Left lung (tissue), 10 donors: Measurements from ENCODE around the gene RSAD1. TPM values are rescaled to one million over a fixed set of nuclear protein-coding genes. Genes with fewer than 3 reads are reported as not detected.
A peak's percentile ranks its signal among the peaks of the same experiment; 100 is the strongest.

Experiments used
- ATAC-seq: fragments of 200-7000 bp; cut with Tn5 transposase; one replicate; pipeline ENCODE4 v1.9.1; 2020; ENCODE audit warnings: moderate library complexity
- DNase-seq, 4 donors: peaks; one replicate each; pipeline ENCODE4 v3.0.0-alpha.2; 2013 to 2020
- H3K27ac ChIP-seq, 2 donors: fragments of 200-600 bp; sonication (generic) in 1 of 2; one replicate each; pipeline versions ENCODE4 v1.5.0 to v1.8.0; 2020 to 2021
- H3K27me3 ChIP-seq, 2 donors: fragments of 200-600 bp; sonication (generic) in 1 of 2; one replicate each; pipeline versions ENCODE4 v1.5.0 to v1.8.0; 2020 to 2021
- H3K36me3 ChIP-seq, 2 donors: fragments of 200-600 bp; sonication (generic) in 1 of 2; one replicate each; pipeline versions ENCODE4 v1.5.0 to v1.8.0; 2020 to 2021
- H3K4me1 ChIP-seq, 2 donors: fragments of 200-600 bp; one replicate each; pipeline ENCODE4 v1.8.0; 2021
- H3K4me3 ChIP-seq, 2 donors: fragments of 200-600 bp; sonication (generic) in 1 of 2; one replicate each; pipeline versions ENCODE4 v1.5.0 to v1.8.0; 2020 to 2021; ENCODE audit warnings: mild to moderate bottlenecking in 1 of 2
- H3K9me3 ChIP-seq, 2 donors: fragments of 200-600 bp; sonication (generic) in 1 of 2; one replicate each; pipeline versions ENCODE4 v1.5.0 to v1.8.0; 2020 to 2021
- intact Hi-C, 2 donors: fragments of 100-400 bp; cut with DNase I; formaldehyde crosslinking; loops; one replicate each; pipeline versions ENCODE4 v1.11.2 to v1.14.2; 2022
- polyA plus RNA-seq, 6 donors: library from polyadenylated mRNA; unstranded; fragments of 120-200 nt; gene quantifications; one replicate each; pipeline ENCODE4 v1.2.1, GENCODE V29; 2013; ENCODE audit not compliant: insufficient read length in 6 of 6
- total RNA-seq, 2 donors: library from RNA; stranded (reverse); fragmentation: NEBNext Ultra II Directional; extraction: Animal tissue kit (Norgen Biotek cat#: 25700); gene quantifications; one replicate each; pipeline ENCODE4 v1.2.1, GENCODE V29; 2021
- TF ChIP-seq, protein P1 (sequence below), 2 donors: fragments of 200-600 bp; sonication (generic) in 1 of 2; IDR thresholded peaks; one replicate each; pipeline versions ENCODE4 v1.5.0 to v1.8.0; 2021; ENCODE audit warnings: antibody characterized with exemption in 2 of 2
- donor health status: DM: no; HTN: yes; CAD: no.
- donor health status: DM: no; HTN: no; CAD: no.

RSAD1 gene
- total and polyA plus RNA-seq, 8 donors, result 28.5 to 61.5 (median 47.2) TPM

DNA sequence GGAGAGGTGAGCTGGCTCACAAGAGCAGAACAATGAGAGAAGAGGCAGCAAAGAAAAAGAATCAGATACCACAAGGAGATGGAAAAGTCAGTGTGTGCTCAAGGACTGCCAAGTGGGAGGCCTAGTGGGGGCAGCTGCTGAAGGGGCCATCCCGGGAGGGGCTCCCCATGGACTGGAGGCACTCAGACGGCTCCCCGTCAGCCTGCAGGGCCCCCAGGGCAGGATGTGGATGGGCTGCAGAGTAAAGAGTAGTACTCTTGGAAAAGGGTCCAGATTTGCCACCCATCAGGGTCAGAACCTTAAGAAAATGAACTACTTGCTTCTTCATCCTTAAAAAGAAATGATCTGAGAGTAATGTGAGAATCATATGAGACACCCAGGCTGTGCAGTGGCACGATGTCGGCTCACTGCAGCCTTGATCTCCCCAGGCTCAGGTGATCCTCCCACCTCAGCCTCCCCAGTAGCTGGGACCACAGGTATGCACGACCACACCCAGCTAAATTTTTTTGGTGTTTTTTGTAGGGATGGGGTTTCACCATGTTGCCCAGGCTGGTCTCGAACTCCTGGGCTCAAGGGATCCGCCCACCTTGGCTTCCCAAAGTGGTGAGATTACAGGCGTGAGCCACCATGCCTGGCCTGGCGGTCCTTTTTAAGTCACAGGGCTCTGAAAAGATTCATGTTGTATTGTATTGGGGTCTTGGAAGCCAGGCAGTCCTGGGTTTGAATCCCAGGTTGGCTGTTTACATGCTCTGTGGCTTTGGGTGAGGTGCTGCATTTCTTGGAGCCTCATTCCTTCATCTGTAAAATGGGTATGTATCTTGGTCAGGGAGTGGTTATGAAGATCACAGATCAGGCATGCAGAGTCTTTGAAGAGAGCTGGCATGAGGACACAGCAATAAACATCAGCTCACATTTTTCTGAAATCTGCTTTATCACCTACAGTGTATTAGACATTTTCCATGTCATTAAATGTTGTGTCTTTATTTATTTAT is 37.5 kb upstream of the RSAD1 start:
- no peaks in the 10 kb centered on the region for H3K27me3 ChIP-seq
- peaks cover 0 to 8% of the 10 kb centered on the region in 2 donors for H3K36me3 ChIP-seq
- peak overlapping the region; percentile 38 to 49 for H3K27ac ChIP-seq
- TF ChIP-seq, protein P1, sequence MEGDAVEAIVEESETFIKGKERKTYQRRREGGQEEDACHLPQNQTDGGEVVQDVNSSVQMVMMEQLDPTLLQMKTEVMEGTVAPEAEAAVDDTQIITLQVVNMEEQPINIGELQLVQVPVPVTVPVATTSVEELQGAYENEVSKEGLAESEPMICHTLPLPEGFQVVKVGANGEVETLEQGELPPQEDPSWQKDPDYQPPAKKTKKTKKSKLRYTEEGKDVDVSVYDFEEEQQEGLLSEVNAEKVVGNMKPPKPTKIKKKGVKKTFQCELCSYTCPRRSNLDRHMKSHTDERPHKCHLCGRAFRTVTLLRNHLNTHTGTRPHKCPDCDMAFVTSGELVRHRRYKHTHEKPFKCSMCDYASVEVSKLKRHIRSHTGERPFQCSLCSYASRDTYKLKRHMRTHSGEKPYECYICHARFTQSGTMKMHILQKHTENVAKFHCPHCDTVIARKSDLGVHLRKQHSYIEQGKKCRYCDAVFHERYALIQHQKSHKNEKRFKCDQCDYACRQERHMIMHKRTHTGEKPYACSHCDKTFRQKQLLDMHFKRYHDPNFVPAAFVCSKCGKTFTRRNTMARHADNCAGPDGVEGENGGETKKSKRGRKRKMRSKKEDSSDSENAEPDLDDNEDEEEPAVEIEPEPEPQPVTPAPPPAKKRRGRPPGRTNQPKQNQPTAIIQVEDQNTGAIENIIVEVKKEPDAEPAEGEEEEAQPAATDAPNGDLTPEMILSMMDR (IDR thresholded peaks at IDR 0.05), result no peak
- no peaks in the 10 kb centered on the region for H3K9me3 ChIP-seq
- H3K4me1 ChIP-seq, result peaks cover 4 to 15% of the 10 kb centered on the region in 2 donors
- H3K4me3 ChIP-seq, result no peak overlapping the region
- ATAC-seq, result no peak
- no peak for DNase-seq
- intact Hi-C loops, result no loop called here

DNA sequence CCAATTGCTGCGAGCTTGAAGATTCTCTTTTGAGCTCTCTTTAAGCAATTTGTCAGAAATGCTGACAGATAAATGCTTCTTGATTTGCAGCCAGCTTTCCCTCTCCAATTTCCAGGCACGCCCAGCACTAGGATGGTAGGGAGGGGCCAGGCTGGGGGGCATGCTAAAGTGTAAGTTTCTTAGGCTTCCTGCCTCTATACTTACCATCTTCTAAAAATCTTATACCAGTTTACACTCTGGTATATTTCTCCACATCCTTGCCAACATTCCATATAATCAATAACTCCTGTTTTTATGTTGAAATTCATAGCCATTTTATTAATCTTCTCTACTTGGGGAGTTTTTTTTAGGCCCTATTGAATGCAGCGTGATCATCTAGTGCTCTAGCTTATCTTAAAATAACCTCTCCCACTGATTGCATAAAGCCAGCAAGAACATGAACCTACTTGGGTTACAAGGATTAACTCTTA is 35.1 kb upstream of the RSAD1 start:
- peaks cover 8 to 16% of the 10 kb centered on the region in 2 donors for H3K4me1 ChIP-seq
- intact Hi-C loops, result no loop called here
- TF ChIP-seq, protein P1 (IDR thresholded peaks at IDR 0.05), result no peak
- no peak overlapping the region for H3K4me3 ChIP-seq
- DNase-seq (no peak), ATAC-seq (peak; percentile 38)
- no peaks in the 10 kb centered on the region for H3K27me3 ChIP-seq
- peak overlapping the region; percentile 28 to 58 for H3K27ac ChIP-seq
- no peaks in the 10 kb centered on the region for H3K36me3 ChIP-seq
- no peaks in the 10 kb centered on the region for H3K9me3 ChIP-seq

DNA sequence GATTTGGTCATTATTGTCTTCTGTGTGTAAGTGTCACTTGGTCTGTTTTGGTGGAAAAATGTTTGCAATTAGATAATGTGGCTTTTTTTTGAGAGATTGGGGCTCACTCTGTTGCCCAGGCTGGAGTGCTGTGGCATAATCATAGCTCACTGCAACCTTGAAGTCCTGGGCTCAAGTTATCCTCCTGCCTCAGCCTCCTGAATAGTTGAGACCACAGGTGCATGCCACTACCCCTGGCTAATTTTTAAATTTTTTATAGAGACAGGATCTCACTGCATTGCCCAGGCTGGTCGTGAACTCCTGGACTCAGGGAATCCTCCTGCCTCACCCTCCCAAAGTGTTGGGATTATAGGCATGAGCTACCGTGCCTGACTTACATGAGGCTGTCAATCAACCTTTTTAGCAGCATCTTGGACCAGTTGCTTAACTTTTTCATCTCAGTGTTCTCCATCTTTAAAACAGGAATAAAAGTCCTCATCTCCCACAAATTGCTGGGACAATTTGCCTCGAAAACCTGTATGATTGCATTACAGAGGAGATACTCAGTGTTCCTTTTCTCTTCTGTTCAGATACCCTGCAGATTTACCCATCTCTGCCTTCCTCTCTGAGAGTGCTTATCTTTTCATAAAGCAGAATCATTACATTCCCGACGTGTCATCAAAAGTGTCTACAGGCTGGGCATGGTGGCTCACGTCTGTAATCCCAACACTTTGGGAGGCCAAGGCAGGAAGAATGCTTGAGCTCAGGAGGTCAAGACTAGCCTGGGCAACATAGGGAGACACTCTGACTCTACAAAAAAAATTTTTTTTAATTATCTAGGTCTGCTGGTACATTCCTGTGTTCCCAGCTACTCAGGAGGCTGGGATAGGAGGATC is 33.6 kb upstream of the RSAD1 start:
- H3K9me3 ChIP-seq, result no peaks in the 10 kb centered on the region
- no peak overlapping the region for H3K4me3 ChIP-seq
- H3K27me3 ChIP-seq, result no peaks in the 10 kb centered on the region
- no peak overlapping the region for H3K27ac ChIP-seq
- ATAC-seq, result no peak
- TF ChIP-seq, protein P1 (IDR thresholded peaks at IDR 0.05), result no peak
- no peaks in the 10 kb centered on the region for H3K36me3 ChIP-seq
- intact Hi-C loops, result no loop called here
- peaks cover 11 to 16% of the 10 kb centered on the region in 2 donors for H3K4me1 ChIP-seq
- no peak for DNase-seq

DNA sequence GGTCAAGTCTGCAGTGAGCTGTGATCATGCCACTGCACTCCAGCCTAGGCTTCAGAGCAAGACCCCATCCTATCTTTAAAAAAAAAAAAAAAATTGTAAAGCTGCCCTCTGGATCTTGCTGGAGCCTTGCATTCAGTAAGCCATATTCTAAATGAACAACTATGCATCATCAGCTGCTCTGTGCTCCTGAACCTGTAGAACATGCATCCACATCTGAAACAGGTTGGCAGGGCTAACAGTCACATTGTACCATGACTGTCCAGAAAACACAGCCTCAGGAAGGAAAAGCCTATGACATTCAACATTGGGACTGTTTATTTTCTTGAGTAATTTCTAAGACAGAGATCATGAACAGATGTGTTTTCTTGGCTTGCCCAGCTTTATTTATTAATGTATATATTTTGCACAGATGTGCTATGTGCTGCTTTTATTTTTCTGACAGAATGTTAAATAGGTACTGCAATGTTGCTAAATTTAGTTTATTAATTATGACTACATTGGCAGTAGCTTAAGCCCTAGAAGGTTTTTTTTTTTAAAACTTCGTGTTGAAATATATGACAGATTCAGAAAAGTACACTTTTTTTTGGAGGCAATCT is 32.8 kb upstream of the RSAD1 start:
- DNase-seq (no peak), ATAC-seq (no peak)
- Histone ChIP-seq H3K27ac (no peak overlapping the region), H3K4me1 (peaks cover 7 to 16% of the 10 kb centered on the region in 2 donors), H3K27me3 (no peaks in the 10 kb centered on the region), H3K9me3 (no peaks in the 10 kb centered on the region), H3K4me3 (no peak overlapping the region), H3K36me3 (no peaks in the 10 kb centered on the region)
- TF ChIP-seq, protein P1 (IDR thresholded peaks at IDR 0.05), result no peak
- intact Hi-C loops, result no loop called here
